GM19324 (cell line): ENCODE data around the gene ASL.
"Not testable (repeated sequence)": the region's sequence is repeated elsewhere in the genome, so short reads cannot be mapped to it uniquely, and the experiment has no call there.

Experiments
- ATAC-seq: cut with Tn5 transposase; IDR thresholded peaks from one replicate; pipeline ENCODE4 v1.9.1; 2021; ENCODE audit warnings: mild to moderate bottlenecking, moderate library complexity; ENCODE audit not compliant: unreplicated experiment, low FRiP score

ASL gene

DNA sequence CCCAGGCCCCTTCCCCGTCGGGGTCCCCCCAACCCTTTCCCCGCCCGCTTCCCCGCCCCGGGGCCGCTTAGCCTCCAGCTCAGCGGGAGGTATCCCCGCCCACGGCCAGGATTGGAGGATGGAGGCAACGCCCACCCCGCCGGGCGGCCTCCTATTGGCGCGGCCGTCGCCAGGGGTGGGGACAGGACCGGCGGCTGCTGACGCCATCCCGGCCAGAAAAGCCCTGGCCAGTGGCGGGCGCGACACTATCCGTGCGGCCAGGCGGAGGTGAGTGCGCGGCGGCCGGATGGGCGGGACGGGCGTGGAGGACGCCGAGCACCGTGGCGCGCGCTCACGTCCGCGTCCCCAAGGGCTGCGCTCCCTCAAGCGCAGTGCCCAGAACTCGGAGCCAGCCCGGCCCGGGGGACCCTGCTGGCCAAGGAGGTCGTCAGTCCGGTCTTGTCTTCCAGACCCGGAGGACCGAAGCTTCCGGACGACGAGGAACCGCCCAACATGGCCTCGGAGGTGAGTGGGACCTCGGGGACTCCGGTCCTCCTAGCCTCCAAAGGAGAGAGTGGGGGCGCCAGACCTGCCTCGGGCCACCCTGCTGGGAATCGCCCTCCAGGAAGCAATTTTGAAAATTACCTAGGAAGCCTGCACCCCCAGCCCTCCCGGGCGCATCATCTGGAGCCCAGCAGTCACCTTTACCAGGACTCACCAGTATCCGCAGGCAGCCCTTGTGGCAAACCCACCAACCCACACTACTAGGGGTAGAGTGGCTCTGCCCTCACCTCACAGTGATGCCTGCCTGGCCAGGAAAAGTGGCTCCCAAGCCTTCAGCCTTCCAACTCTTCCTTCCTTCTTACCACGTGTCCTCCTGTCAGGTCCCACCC, at the start of gene ASL:
TSS of gene ASL (plus strand) at position 230 of the 872 bp plus-strand sequence. CDS start at position 493, 263 bp downstream.
- ATAC-seq, result peak; percentile 100

DNA sequence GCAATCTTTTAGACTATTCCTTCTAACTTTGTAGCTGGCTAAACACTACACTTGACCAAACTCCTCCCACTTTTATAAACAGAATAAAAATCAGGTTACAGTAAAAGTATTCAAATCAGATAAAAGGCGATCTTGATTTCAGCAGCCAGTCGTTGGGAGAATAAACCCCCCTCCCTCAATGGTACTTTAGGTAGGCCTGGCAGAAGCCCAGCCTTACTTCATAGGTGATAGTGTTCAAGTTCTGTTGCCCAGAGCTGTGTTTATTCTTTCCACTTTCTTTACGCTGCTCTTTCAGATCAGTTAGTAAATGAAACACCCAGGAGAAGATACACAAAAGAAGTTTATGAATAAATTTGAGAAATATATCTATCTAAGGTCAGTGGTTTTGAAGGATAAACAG, 47.3 kb upstream of the ASL start:
- ATAC-seq, result not testable (repeated sequence)

DNA sequence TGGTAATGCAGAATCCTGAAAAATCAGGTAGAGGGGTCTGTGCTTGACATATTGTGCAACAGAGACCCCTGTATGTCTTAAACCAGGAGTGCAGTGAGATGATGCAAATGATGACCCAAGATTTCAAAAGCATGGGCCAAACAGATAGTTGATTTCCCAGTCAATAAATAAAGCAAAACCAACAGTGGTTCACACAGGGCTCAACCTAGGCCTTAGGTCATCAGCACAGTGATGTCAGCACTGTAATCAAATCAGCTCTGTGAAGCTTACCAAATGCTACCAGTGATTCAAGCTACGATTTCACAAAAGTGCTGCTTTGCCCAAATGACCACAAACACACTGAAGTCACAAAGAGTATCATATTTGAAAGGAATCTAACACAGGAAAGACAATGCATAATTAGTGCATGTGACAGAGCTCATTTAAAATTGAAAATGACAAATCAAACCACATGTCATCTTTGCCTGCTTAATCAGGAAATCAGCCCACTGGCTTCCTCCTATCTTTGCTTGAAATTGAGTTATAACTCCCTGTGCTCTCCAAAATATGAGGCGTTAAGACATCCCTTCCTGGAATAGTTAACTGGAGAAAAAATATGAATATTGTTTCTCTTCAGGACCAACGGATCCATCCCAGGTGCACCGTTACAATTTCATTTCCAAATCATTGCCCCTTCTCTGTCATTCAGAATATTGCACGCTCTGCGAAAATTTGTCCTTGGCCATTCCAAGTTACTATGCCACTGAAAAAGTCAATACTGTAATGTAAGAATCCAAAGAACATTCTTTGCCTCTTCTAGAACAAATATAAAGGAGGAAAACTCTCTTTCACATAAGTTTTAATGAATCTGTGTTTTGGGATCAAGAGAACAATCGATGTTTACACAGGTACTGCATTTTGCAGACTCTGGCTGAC, 41.9 kb upstream of the ASL start:
- no peak for ATAC-seq

DNA sequence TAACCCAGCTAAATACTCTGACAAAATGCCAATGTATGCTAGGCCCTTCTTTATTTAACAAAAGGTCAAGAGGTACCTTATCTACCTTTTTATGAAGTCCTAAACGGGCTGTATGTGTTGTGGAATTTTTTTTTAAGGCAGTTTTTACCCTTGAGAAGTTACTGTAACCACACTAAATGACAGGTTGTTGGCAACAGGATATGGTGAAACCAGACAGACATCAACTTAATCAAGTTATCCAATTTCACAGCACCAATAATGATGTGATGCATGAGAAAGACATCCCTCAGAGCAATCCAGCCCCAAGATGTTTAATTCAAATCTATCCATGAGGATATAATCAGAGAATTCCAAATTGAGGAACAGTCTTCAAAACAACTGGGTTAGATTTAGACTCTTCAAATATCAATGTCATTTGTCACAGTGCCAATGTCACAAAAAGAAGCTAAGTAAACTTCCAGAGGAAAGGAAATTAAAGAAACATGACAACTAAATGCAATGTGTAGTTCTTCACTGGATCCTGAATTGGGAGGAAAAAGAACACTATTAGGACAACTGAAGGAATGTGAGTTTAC, 41.1 kb upstream of the ASL start:
- ATAC-seq, result not testable (repeated sequence)

- ATAC-seq, result no peak
These were observed 39.2 kb upstream of the ASL start for GRCh38 chr7:66036382-66036781.

DNA sequence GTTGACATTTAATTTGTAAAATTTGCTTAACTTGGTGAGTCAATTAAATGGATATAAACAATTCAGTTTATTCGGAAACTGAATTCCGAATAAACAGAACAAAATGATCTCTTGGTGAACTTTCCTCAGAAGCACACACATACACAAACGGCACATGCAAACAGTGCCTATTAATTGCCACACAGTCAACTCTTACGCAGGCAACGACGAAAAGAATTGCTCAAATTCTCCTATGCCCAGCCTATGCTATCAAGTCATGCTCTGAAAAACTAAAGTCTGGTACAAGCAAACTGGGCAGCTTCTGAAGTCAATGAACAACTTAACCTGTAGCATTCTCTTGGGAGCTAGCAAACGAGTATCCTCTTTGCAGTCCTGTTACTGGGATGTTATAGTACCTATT, 38.8 kb upstream of the ASL start:
- no peak for ATAC-seq

DNA sequence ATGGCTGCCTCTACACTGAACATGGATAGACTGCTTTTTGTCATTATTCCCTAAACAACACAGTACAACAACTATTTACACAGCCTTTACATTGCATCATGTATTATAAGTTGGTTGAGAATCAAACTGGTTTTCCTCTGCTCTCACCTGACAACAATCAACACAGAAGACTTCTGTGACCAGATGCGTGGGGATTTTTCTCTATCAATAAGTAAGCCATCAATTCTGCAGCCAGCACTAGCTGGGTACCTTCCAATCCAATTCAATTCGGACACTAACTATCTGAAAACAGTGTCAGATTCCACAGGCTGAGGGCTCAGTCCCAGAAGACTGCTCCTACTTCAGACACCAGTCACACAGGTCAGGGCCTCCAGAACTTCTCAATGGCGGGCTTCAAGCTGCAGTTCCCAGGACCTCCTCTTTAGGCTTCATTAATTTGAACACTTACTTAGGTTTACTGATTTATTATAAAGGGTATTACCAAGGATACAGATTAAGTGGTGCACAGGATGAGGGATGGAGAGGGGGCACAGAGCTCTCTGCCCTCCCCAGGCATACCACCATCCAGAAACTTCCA, 36.4 kb upstream of the ASL start:
- ATAC-seq, result no peak

DNA sequence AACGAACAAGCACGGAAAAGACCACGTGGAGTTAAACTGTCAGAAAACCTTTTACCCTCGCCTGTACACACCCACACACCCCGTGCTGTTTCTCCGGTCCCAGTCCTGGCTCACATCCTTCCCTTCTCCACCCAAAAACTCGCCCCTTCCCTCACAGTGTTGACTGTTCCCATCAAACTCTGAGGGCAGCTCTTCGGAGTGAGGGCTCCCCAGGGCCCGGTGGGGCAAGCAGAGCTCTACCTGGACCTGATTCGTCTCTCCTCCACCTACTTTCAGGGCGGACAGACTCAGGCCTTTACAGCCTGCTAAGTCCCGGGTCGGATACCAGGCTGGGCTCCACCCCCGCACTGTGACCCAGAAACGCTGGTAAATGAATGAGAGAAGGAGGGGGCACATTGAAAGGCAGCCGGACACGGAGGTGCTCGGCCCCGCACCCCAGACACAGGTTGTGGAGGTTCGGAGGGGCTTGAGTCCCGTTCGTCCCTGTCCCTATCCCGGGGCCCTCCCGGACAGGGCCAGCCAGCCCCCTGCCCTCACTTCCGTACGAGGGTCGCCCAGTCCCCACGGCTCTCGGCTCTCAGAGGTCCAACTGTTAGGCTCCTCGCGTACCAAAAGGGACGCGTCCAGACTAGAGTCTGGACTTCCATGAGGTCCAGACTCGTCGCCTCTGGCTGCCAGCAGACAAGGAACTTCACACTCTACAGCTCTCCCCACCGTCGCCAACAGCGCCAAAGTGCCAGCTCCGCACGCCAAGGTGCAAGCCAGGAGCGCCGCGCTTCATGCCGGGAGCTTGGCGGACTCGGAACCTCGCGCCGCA, 31.7 kb upstream of the ASL start:
- ATAC-seq, result no peak

DNA sequence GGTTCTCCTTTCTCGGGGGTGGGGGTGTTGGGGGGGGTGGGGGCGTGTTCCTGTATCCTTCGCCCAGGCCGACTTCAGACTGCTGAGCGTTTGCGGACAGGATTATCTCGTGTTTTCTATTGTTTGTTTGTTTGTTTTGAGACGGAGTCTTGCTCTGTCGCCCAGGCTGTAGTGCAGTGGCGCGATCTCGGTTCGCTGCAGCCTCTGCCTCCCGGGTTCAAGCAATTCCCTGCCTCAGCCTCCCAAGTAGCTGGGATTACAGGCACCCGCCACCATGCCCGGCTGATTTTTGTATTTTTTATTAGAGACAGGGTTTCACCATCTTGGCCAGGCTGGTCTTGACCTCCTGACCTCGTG, 31.1 kb upstream of the ASL start:
- not testable (repeated sequence) for ATAC-seq

DNA sequence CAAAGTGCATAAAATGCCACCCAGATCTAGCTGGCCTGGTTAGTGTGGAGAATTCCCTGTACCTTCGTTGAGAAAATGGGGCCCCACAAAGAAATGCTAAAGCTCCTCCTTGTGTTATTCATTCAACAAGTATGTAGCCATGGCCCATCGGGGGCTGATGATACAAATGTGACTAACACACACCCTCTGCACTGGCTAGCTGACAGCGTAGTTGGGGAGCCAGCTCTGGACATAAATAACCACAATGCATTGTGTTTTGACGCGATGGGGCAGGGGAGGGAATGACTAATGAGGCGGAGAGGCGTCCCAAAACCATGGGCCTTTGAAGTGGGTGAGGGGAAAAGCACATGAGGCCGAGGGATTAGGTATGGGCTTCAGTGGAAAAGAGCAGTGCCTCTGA, 28.2 kb upstream of the ASL start:
- no peak for ATAC-seq

GRCh38 chr7:66049886-66050285, 25.7 kb upstream of the ASL start:
- ATAC-seq, result not testable (repeated sequence)

- no peak for ATAC-seq
These were observed 25.2 kb upstream of the ASL start for GRCh38 chr7:66050337-66050957.

DNA sequence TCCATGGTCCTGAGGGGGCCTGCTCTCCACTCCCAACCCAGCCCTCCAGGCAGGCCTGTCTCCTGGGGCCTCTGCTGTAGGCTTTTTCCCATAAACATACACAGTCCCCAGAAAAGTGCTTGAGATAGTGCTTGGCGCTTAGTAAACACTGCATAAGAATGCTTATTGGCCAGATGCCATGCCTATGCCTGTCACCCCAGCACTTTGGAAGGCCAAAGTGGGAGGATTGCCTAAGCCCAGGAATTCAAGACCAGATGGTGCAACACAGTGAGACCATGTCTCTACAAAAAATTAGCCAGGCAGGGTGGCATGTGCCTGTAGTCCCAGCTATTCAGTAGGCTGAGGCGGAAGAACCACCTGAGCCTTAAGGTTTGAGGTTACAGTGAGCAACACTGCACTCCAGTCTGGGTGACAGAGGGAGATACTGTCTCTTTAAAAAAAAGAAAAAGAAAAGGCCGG, 24.6 kb upstream of the ASL start:
- ATAC-seq, result no peak

DNA sequence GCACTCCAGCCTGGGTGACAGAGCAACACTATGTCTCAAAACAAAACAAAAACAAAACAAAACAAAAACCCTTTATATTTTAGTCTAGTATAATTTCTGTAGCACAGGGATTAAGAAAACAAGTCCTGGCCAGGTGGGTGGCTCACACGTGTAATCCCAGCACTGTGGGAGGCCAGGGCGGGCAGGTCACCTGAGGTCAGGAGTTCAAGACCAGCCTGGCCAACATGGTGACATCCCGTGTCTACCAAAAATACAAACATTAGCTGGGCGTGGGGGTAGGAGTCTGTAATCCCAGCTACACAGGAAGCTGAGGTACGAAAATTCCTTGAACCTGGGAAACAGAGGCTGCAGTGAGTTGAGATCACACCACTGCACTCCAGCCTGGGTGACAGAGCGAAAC, 23.2 kb upstream of the ASL start:
- ATAC-seq, result no peak

DNA sequence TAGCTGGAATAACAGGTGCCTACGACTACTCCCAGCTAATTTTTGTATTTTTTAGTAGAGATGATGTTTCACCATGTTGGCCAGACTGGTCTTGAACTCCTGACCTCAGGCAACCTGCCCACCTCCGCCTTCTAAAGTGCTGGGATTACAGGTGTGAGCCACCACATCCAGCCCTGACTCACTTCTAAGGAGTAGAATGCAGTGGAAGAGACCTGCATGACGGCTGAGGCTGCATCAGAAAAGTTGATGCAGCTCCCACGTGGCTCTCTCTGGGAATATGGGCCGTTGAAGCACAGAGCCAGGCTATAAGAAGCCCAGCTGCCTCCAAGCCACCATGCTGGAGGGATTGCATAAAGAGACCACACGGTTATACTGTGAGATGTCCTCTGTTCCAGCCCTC, 21.6 kb upstream of the ASL start:
- ATAC-seq, result no peak

GRCh38 chr7:66055321-66055956, 20.2 kb upstream of the ASL start:
- ATAC-seq, result peak; percentile 62

DNA sequence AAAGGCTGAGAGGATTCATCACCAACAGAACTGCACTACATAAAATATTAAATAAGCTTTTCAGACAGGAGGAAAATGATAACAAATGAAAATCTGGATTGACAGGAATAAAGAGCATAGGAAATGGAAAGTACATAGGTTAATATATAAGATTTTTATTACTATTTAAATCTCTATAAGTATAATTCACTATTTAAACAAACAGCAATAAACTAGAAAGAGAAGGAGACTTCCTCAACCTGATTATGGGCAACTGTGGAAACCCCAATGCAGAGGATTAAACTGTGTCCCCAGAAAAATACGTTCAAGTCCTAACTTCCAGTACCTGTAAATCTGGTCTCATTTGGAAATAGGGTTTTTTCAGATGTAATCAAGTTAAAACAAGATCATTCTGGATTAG, 14.8 kb upstream of the ASL start:
- ATAC-seq, result no peak

- no peak for ATAC-seq
These were observed 5.9 kb upstream of the ASL start for GRCh38 chr7:66069732-66070131.

DNA sequence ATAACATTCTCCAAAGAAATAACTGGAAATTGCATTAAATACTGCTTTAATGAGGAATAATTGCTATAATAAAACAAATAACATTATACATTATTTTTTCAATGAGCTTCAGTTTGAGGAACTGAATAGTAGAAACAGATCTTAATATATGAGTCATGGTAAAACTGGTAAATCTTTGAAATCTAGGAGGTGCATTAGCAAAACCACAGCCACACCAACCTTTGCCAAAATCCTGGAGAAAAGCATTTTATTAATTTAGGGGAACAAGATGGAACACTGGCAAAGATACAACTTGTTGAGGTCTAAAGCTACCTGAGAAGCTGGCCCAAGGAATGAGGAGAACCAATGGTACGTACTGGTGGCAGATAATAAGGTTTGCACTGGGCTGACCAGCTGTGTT, 5.4 kb upstream of the ASL start:
- ATAC-seq, result no peak
